NCI-H1694 (cell line): ENCODE data around the gene C18orf63.

Experiments
- DNase-seq: peaks from one replicate; lab custom pipeline; 2025; lab: John Stamatoyannopoulos, UW

The C18orf63 gene

DNA sequence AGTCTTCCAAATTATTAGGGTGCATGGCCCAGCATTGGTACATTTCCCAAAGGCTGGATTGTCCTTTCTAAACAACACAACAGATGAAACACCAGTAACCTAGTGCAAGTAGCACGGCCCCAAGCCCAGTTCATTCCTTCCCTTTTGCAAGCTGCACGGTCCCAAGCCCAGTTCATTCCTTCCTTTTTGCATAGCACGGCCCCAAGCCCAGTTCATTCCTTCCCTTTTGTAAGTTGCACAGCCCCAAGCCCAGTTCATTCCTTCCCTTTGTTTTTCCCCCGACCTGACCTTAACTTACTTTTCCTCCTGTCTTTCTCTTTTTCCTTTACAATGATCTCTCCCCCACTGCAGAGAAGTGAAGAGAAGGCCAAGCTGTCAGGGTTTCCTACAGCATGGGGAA lies 60.9 kb downstream of the C18orf63 start:
- DNase-seq = no peak

DNA sequence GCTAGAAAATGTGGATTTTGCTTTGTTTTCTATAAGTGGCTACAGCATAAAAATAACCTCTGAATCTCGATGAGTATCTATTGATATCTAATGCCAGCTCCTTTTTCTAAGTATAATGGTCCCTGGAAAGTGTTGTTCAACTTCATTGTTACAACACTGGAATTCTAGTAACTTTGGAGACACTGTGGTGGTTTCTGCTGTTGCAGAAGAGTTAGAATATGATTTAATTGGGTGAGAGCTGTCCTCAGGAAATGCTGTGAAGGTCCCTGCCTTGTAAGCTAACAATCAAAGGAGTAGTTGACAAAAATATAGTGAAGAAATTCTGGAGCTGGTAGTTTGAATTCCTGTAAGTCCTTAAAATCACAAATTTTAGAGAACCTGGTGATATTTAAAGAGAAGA lies 62.1 kb downstream of the C18orf63 start:
- no peak for DNase-seq

- no peak for DNase-seq
These were observed 62.6 kb downstream of the C18orf63 start for GRCh38 chr18:74378179-74378682.

GRCh38 chr18:74380916-74381315 lies 65.3 kb downstream of the C18orf63 start:
- no peak for DNase-seq

- DNase-seq = no peak
These were observed 66.1 kb downstream of the C18orf63 start for GRCh38 chr18:74381621-74382295.

DNA sequence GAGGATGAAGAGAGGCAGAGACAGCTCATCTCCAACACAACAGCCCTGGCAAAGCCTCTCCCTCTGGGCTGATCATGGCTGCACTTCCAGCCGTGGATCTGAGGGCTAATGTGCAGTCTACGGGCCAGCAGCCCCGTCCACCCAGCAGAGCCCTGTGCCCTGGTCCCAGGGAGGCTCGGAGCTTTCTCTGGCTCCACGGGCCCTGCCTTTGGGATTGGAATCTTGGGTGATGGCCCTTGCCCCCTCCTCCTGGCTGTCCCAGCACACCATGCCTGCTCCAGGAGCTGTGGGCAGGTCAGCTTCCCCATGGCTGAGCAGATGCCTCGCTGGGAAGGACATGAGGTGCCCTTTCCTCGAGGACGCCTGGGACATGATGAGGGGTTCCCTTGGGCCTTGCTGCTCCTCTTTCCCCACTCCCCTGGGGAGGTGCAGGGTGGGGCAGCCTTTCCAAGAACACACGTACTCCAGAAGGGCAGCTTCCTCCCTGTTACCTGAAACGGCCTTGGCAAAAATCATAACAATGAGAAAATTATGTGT lies 66.9 kb downstream of the C18orf63 start:
- no peak for DNase-seq

DNA sequence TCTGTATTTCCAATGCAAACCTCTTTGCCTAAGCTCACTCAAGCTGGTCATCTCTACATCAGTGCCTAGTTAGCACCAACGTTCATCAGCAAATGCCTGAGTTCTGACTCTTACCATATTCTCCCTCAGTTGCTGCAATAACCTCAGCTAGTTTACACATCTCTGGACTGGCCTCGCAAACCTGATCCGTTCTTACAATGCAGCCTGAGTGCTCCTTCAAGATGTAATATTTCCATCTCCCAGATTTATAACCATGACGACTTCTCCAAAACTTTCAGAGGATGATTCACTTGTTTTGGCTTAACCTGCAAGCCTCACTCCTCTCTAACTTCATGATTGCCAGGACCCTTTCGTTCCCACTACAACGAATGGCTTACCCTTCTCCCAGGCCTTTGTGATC lies 71.7 kb downstream of the C18orf63 start:
- DNase-seq = no peak

DNA sequence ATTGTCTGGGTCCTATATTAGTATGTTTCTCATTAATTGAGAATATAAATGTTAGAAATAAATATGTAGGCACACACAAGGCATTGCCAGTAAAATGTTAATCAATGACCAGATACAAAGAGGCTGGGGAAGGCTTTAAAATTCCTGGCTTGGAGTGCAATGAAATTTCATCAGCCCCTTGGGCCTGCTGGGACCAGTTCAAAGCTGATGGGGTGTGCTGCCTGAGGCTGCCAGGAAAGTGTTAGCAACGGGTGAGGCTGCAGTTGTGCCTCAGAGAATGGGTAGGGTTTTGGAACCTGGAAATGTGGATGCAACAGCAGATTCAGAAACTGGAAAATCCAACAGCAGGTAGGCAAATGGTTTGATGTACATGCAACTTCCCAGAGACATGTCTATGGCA lies 72.6 kb downstream of the C18orf63 start:
- no peak for DNase-seq

- no peak for DNase-seq
These were observed 73.7 kb downstream of the C18orf63 start for GRCh38 chr18:74389171-74389927.

DNA sequence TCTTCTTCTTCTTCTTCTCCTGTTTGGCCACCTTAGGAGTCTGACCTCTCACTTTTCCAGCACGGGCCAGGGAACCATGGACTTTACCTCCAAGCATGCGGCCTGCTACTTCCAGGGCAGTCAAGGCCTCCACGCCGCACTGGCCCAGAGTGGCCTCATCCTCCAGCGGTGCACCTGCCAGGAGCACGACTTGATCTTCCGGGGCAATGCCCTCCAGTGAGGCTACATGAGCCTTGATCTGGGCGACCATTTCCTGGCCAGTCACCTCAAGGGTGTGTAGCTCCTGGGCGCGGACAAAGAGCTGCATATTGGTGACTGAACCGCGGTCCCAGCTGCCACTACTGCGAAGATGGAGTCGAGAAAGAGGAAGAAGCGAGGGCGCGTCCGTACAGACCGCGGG lies 74.4 kb downstream of the C18orf63 start:
- no peak for DNase-seq

- DNase-seq = no peak
These were observed 75.3 kb downstream of the C18orf63 start for GRCh38 chr18:74390900-74391299.

- no peak for DNase-seq
These were observed 76.7 kb downstream of the C18orf63 start for GRCh38 chr18:74392323-74392722.

GRCh38 chr18:74395006-74395405 lies 79.4 kb downstream of the C18orf63 start:
- no peak for DNase-seq

DNA sequence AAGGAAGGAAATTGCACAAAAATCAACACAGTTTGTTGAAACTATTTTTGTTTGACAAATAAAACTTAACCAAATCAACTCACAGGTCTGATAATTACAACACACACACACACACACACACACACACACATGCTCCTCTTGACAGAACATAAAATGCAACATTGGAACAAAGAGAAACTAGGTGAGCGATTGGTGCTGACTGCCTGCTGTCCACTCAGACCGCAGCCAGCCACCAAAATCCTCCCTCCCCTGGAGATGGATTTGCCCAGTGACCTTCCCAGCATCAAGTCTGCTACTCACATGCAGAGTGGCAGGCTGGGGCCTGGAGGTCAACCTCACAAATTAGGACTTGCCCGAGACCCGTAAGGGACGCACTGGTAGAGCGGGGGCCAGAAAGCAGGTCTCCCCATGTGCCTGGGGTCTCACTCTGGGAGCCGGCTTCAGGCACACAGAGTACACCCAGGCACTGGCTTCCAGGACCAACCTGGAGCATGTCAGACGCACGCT lies 80.1 kb downstream of the C18orf63 start:
- DNase-seq = no peak

DNA sequence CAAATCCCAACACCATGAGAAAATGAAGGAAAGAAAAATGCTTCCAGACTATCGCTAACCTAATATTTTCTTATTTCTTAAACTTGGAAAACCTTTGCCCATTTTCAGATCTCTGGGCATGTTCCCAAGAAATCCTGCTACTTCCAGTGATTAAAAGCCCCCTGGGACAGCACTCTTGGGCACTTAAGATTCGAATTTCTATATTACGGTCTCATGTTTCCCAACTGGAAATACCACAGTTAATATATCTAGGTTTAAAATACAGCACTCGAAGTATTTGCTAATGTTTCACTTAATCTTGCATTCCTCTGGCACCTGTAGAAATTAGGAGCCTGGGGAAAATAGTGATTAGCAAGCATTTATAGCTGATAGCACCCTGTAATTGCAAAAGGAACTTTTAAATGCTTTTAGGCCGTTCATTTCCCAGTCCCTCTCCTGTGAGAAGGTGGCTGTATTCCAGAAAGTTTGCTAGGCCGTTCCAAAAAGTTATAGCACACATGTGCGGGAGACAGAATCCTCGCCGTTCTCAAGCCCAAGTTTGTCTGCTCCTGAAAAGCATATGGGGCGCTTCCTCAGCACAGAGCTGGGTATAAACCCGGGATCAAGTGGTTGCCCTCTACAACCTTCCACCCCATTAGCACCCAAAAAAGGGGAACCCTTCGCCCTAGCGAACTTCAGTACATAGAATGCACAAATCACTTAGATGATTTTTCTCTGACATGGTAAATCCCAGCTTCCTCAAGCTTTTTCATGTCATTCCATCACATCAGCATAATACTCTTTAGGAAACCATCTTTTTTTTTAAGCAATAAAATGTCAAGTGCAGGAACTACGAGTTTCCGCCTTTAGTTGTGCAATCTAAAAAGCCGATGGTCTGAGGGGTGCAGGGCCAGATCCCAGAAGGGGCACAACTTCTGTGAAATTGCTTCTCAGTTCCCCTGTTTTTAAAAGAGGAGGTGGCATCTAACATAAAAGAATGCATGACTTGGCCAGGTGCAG lies 80.8 kb downstream of the C18orf63 start:
- no peak for DNase-seq

GRCh38 chr18:74397572-74397971 lies 81.9 kb downstream of the C18orf63 start:
- DNase-seq = no peak

DNA sequence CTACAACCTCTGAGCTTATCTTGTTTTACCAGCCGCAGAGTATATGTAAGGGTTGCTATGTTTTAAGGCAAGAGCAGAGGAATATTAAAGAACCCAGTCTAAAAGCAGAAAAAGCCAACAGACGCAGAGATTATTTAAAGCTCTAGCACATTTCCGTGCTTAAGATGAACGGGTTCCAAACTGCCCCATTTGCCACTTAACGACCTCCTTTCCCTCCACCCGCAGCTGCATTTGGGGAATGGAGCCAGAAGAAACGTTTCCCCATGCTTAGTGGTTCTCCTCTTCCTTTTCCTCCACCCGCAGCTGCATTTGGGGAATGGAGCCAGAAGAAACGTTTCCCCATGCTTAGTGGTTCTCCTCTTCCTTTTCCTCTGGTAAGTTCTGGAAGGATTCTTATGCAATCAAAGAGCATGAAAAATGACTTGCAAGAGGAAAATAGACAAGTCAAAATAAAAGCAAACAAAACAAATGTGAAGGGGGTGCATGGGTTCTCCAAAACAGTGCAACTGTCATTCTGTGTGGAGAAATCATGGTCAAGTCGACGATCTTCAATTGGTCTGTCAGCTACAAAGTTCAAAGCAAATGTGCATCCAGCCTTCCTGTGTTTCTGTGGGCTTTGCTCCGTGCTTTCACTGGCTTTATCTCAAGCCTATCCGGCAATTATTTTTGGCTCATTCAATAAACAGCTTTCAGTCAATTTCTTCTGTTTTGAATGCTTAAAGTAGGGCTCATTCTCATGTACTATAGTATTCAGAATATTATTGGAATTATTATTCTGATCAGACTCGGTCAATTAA lies 83.7 kb downstream of the C18orf63 start:
- no peak for DNase-seq

GRCh38 chr18:74400813-74401212 lies 85.2 kb downstream of the C18orf63 start:
- DNase-seq = no peak

- no peak for DNase-seq
These were observed 87.3 kb downstream of the C18orf63 start for GRCh38 chr18:74402806-74403433.

DNA sequence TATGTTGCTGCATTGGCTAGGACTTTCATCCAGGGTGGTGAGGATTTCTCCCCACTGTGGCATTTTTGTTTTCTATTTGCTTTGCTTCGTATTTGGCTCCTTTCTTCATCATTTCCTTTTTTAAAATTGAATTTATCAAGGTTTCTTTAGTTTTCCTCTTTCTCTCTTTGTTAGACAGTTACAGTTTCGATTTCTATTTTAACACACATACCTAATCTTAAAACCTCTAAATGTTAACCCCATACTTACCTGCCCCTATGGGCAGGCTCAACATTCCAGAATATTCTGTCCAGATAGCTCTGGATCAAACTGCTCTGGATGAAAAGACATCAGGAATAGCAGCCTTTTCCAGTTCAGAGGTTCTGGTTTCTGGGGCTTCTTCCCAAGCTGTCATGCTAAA lies 92.2 kb downstream of the C18orf63 start:
- no peak for DNase-seq
